ENCODE data around the gene TPRKB.

The TPRKB gene

DNA sequence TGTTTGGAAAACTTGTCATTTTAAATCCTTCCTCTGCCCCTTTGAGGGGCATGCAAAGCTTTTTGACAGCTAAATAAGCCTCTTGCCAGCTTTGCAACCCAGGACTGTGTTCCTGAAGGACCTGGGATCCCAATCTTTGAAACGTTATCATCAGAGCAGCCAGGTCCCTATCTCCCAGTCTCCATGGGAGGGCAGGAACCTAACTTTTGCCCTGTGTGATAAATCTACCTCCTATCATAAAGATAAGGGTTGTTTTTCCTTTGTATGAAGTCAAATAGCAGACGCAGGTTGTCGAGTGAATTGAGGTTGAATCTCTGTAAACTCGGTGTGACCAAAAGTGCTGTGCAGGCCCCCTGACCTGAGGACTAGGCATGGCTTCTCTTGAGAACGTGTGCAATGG, 30.1 kb downstream of the TPRKB start:
- TF ChIP-seq, protein P1, sequence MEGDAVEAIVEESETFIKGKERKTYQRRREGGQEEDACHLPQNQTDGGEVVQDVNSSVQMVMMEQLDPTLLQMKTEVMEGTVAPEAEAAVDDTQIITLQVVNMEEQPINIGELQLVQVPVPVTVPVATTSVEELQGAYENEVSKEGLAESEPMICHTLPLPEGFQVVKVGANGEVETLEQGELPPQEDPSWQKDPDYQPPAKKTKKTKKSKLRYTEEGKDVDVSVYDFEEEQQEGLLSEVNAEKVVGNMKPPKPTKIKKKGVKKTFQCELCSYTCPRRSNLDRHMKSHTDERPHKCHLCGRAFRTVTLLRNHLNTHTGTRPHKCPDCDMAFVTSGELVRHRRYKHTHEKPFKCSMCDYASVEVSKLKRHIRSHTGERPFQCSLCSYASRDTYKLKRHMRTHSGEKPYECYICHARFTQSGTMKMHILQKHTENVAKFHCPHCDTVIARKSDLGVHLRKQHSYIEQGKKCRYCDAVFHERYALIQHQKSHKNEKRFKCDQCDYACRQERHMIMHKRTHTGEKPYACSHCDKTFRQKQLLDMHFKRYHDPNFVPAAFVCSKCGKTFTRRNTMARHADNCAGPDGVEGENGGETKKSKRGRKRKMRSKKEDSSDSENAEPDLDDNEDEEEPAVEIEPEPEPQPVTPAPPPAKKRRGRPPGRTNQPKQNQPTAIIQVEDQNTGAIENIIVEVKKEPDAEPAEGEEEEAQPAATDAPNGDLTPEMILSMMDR (IDR thresholded peaks at IDR 0.05): no peak

GRCh38 chr2:73705091-73705490, 32.1 kb downstream of the TPRKB start:
- TF ChIP-seq, protein P1 (IDR thresholded peaks at IDR 0.05): no peak

DNA sequence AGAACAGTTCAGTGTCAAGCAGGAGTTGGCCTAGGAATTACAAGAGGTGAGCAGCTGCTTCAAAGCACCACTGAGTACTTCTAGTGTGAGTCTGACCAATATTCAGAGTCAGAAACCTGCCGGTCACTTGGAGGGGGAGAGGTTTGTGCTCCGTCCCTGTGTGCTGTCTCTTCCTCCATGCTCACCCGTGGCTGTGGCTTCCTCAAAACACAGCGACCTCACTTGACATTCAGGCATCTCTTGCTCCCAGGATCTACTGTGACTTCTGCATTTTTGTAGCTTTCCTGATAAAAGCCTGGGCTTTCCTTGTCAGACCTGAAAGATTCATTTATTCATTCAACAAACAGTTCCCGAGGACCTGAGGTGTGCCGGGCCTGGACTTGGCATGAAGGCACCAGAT, 32.9 kb downstream of the TPRKB start:
- TF ChIP-seq, protein P1 (IDR thresholded peaks at IDR 0.05): no peak

- TF ChIP-seq, protein P1 (IDR thresholded peaks at IDR 0.05): no peak
These were observed 33.5 kb downstream of the TPRKB start for GRCh38 chr2:73703675-73704074.

- TF ChIP-seq, protein P1 (IDR thresholded peaks at IDR 0.05): no peak
These were observed 35.0 kb downstream of the TPRKB start for GRCh38 chr2:73701968-73702665.

DNA sequence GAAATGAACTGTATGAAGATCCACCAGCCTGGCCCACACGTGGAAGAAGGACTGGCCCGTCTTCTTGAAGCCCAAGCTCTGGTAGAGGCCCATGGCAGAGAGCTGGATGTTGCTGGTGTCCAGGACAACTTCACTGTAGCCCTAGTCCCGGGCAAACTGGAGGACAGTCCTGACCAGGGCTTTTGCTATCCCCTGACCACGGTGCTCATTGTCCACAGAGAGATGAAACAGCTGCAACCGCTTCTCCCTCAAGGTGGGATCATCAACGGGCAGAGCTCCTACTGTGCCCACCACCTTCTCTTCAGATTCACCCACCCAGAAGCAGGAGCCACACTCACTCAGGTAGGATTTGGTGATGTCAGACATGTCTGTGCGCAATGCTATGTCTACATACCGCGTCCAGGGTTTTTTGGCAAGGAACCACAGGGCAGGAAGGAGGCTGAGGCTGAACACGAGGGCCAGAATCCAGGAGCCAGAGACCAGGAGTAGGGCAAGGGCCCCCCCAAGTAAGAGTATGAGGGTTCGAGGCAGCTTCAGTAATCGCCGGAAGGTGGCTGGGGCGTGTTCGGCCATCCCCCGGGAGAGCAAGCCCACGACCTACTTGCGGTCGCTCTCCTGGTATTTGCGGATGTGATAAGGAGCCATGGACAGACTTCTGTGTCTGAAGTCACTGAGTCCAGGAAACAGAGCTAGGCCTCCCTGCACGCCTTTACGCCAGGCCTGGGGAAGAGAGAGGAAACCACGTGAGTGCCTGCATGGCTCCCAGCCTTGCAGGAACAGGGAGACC, 36.3 kb downstream of the TPRKB start:
- TF ChIP-seq, protein P1 (IDR thresholded peaks at IDR 0.05): no peak

GRCh38 chr2:73700131-73700611, 37.0 kb downstream of the TPRKB start:
- TF ChIP-seq, protein P1 (IDR thresholded peaks at IDR 0.05): no peak

Measured in LNCAP (cell line).